IMR-90 (cell line): ENCODE results near the gene OR6N2. TPM values are rescaled to one million over a fixed set of nuclear protein-coding genes. Genes with fewer than 3 reads are reported as not detected.

Experiments
- ATAC-seq: fragments of 200-7000 bp; cut with Tn5 transposase; 2 replicates; pipeline ENCODE4 v1.9.1; 2020; ENCODE audit warnings: low read depth, mild to moderate bottlenecking, moderate library complexity
- BruUV-seq: library from RNA; stranded (reverse); fragments of 400-500 nt; replicated peaks from 2 replicates; lab custom pipeline; 2021; lab: Mats Ljungman, UMichigan
- CTCF ChIA-PET: fragments of 300-600 bp; formaldehyde crosslinking; extraction: SDS; loops from one replicate; lab custom pipeline; 2021; ENCODE audit warnings: antibody characterized with exemption; lab: Yijun Ruan, JAX
- POLR2A ChIA-PET: fragments of 300-600 bp; sonication (Branson Sonifier 250); formaldehyde crosslinking; loops from one replicate; lab custom pipeline; 2022; ENCODE audit warnings: antibody characterized with exemption; ENCODE audit not compliant: unreplicated experiment; lab: Charles Lee
- DNase-seq: peaks from one replicate; pipeline ENCODE4 v3.0.0; 2013
- H2AFZ ChIP-seq: replicated peaks from 2 replicates; pipeline ENCODE3; 2013; ENCODE audit warnings: low read length, mild to moderate bottlenecking; ENCODE audit not compliant: poor library complexity
- H2AK5ac ChIP-seq: 2 replicates; pipeline ENCODE4 v1.6.1; 2013; ENCODE audit warnings: low read depth, low read length, inconsistent platforms
- H2AK9ac ChIP-seq: replicated peaks from 2 replicates; pipeline ENCODE3; 2013; ENCODE audit warnings: mild to moderate bottlenecking, low read depth, low read length, moderate library complexity; ENCODE audit not compliant: poor library complexity
- H2BK120ac ChIP-seq: 2 replicates; pipeline ENCODE4 v1.6.1; 2013; ENCODE audit warnings: low read depth, low read length, inconsistent platforms
- H2BK15ac ChIP-seq: 3 replicates; pipeline ENCODE4 v1.6.1; 2013; ENCODE audit warnings: low read depth, low read length, inconsistent platforms
- H2BK20ac ChIP-seq: 2 replicates; pipeline ENCODE4 v1.6.1; 2013; ENCODE audit warnings: low read depth, mild to moderate bottlenecking, inconsistent platforms, low read length, moderate library complexity
- H2BK5ac ChIP-seq: 2 replicates; pipeline ENCODE4 v1.6.1; 2013; ENCODE audit warnings: mild to moderate bottlenecking, low read depth, low read length, inconsistent platforms; ENCODE audit not compliant: poor library complexity, severe bottlenecking
- H3K14ac ChIP-seq: replicated peaks from 2 replicates; pipeline ENCODE4 v1.6.1; 2013; ENCODE audit warnings: low read depth, low read length, inconsistent platforms
- H3K18ac ChIP-seq: 2 replicates; pipeline ENCODE4 v1.6.1; 2013; ENCODE audit warnings: low read depth, low read length, control low read depth
- H3K23ac ChIP-seq: 2 replicates; pipeline ENCODE4 v1.6.1; 2013; ENCODE audit warnings: low read depth, low read length, inconsistent platforms
- H3K27ac ChIP-seq: 2 replicates; pipeline ENCODE4 v1.5.1; 2013; ENCODE audit warnings: mild to moderate bottlenecking, control low read depth, low read length; ENCODE audit not compliant: insufficient read depth
- H3K27me3 ChIP-seq: 2 replicates; pipeline ENCODE4 v1.6.1; 2013; ENCODE audit warnings: low read length; ENCODE audit not compliant: control insufficient read depth, insufficient read depth
- H3K36me3 ChIP-seq: 2 replicates; pipeline ENCODE4 v1.6.1; 2013; ENCODE audit warnings: low read length, mixed read lengths; ENCODE audit not compliant: control insufficient read depth, insufficient read depth
- H3K4ac ChIP-seq: 2 replicates; pipeline ENCODE4 v1.6.1; 2013; ENCODE audit warnings: low read depth, low read length, inconsistent platforms
- H3K4me1 ChIP-seq: 2 replicates; pipeline ENCODE4 v1.6.1; 2013; ENCODE audit warnings: low read length, mixed read lengths; ENCODE audit not compliant: control insufficient read depth, insufficient read depth
- H3K4me2 ChIP-seq: 2 replicates; pipeline ENCODE4 v1.6.1; 2013; ENCODE audit warnings: low read depth, mild to moderate bottlenecking, control low read depth, low read length, moderate library complexity
- H3K4me3 ChIP-seq: 2 replicates; pipeline ENCODE4 v1.5.1; 2013; ENCODE audit warnings: low read depth, mild to moderate bottlenecking, control low read depth, low read length, moderate library complexity; ENCODE audit not compliant: insufficient read depth
- H3K56ac ChIP-seq: 2 replicates; pipeline ENCODE4 v1.6.1; 2013; ENCODE audit warnings: low read length, inconsistent platforms; ENCODE audit not compliant: insufficient read depth; ENCODE audit errors: extremely low read depth
- H3K79me1 ChIP-seq, 2 experiments: 2 replicates each; pipeline ENCODE4 v1.6.1; 2013; ENCODE audit warnings: low read length in 2 of 2, inconsistent platforms in 1 of 2, low read depth in 1 of 2
- H3K9ac ChIP-seq: 2 replicates; pipeline ENCODE4 v1.6.1; 2013; ENCODE audit warnings: low read depth, low read length, control low read depth
- H3K9me1 ChIP-seq: 2 replicates; pipeline ENCODE4 v1.6.1; 2013; ENCODE audit warnings: low read length, inconsistent platforms; ENCODE audit not compliant: insufficient read depth
- H3K9me3 ChIP-seq: 2 replicates; pipeline ENCODE4 v1.6.1; 2013; ENCODE audit warnings: low read length; ENCODE audit not compliant: control insufficient read depth, insufficient read depth
- H4K20me1 ChIP-seq: 2 replicates; pipeline ENCODE4 v1.6.1; 2013; ENCODE audit warnings: low read length, inconsistent platforms; ENCODE audit not compliant: insufficient read depth
- H4K5ac ChIP-seq: 2 replicates; pipeline ENCODE4 v1.6.1; 2013; ENCODE audit warnings: mild to moderate bottlenecking, low read depth, low read length, control low read depth
- H4K8ac ChIP-seq, 2 experiments: 2 replicates each; pipeline ENCODE4 v1.6.1; 2013; ENCODE audit warnings: low read depth in 2 of 2, low read length in 2 of 2, control low read depth in 1 of 2, inconsistent platforms in 1 of 2
- H4K91ac ChIP-seq: 2 replicates; pipeline ENCODE4 v1.6.1; 2013; ENCODE audit warnings: low read depth, low read length, inconsistent platforms; ENCODE audit not compliant: insufficient read depth
- BHLHE40 ChIP-seq: fragments of 150-350 bp; IDR thresholded peaks from 2 replicates; pipeline ENCODE4 v1.6.1; 2016; ENCODE audit warnings: mild to moderate bottlenecking, low read depth, low read length
- CHD1 ChIP-seq: IDR thresholded peaks from 2 replicates; pipeline ENCODE4 v1.6.1; 2012; ENCODE audit warnings: low read depth, low read length, improper control_type of control experiment
- FOS ChIP-seq: fragments of 150-350 bp; IDR thresholded peaks from 2 replicates; pipeline ENCODE4 v1.6.1; 2016; ENCODE audit warnings: low read depth, low read length
- MXI1 ChIP-seq: IDR thresholded peaks from 2 replicates; pipeline ENCODE4 v1.6.1; 2012; ENCODE audit warnings: low read depth, mild to moderate bottlenecking, low read length, moderate library complexity, borderline replicate concordance
- NFE2L2 ChIP-seq: fragments of 150-350 bp; IDR thresholded peaks from 2 replicates; pipeline ENCODE4 v1.6.1; 2016; ENCODE audit warnings: low read depth, mild to moderate bottlenecking, low read length
- RCOR1 ChIP-seq: IDR thresholded peaks from 2 replicates; pipeline ENCODE4 v1.6.1; 2012; ENCODE audit warnings: mild to moderate bottlenecking, low read length, improper control_type of control experiment; ENCODE audit not compliant: insufficient replicate concordance
- RFX5 ChIP-seq: IDR thresholded peaks from 2 replicates; pipeline ENCODE4 v1.8.0; 2012; ENCODE audit warnings: low read depth, mild to moderate bottlenecking, low read length, moderate library complexity
- SMC3 ChIP-seq: fragments of 150-350 bp; IDR thresholded peaks from 2 replicates; pipeline ENCODE4 v1.6.1; 2016; ENCODE audit warnings: low read depth, mild to moderate bottlenecking, antibody characterized with exemption, low read length, moderate library complexity
- WGBS, 2 experiments: methylation state at CpG; one replicate each; pipeline versions ENCODE4 v1.1.5 to v1.1.7; 2013; ENCODE audit warnings: missing lambda C conversion rate in 2 of 2; ENCODE audit not compliant: insufficient read length in 1 of 2; ENCODE audit errors: extremely low coverage in 2 of 2; 5-methylcytosine and 5-hydroxymethylcytosine counted together
- dilution Hi-C: fragments of 300-500 bp; cut with HindIII; formaldehyde crosslinking; loops from one replicate; pipeline ENCODE4 v1.14.3; 2018; ENCODE audit warnings: low sequenced_read_pairs; ENCODE audit not compliant: unreplicated experiment
- in situ Hi-C: fragments of 300-500 bp; cut with MboI; formaldehyde crosslinking; loops from 3 replicates; pipeline ENCODE4 v1.14.3; 2019; ENCODE audit warnings: low sequenced_read_pairs, inconsistent platforms, mixed read lengths
- intact Hi-C: fragments of 100-400 bp; cut with micrococcal nuclease; formaldehyde crosslinking; loops from 2 replicates; pipeline ENCODE4 v1.10.0; 2022
- polyA plus RNA-seq, 3 experiments: library from polyadenylated mRNA; depleted of rRNA; stranded (reverse); fragments of >200 nt; gene quantifications; 2 replicates each; pipeline ENCODE4 v1.2.3, GENCODE V29; 2012; ENCODE audit warnings: low replicate concordance in 1 of 3
- total RNA-seq: library from RNA; depleted of rRNA; stranded (reverse); fragments of >200 nt; gene quantifications from 2 replicates; pipeline ENCODE4 v1.2.3, GENCODE V29; 2012
- TF ChIP-seq, protein P1 (sequence below): fragments of 150-350 bp; IDR thresholded peaks from 2 replicates; pipeline ENCODE4 v1.6.1; 2017; ENCODE audit warnings: mild to moderate bottlenecking, antibody characterized with exemption, low read length, low read depth
- TF ChIP-seq, protein P2 (sequence below): fragments of 150-350 bp; IDR thresholded peaks from 2 replicates; pipeline ENCODE4 v1.6.1; 2016; ENCODE audit warnings: low read depth, mild to moderate bottlenecking, low read length, moderate library complexity, borderline replicate concordance

The OR6N2 gene
- total and polyA plus RNA-seq, 2 of the 4 experiments (the other 2 are of a cell fraction) = not detected

DNA sequence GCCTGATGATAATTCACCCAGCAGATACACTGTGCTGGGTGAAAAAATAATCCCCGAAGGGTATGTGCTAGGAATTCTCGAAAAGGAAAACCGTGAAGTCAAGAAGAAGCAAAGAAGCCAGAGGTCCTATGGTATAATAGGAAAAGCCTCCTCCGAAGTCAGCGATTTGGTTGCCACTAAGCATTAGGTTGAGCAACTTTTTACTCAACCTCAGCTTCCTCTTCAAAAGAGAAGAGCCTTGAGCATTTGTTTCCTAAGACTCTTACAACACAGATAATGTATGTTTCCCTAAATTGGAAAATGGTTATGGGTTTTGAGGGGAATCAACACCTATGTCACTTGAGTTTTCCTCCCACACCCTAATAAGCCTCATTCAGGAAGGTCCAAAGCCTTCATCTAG is 28.9 kb upstream of the OR6N2 start:
- H3K9me1 ChIP-seq = no peaks in the 10 kb centered on the region; the same call in 1 of the 2 replicates
- H4K8ac ChIP-seq = no peak overlapping the region
- in situ Hi-C loops = no loop called here
- H3K4me3 ChIP-seq = no peak overlapping the region
- no peaks in the 10 kb centered on the region; the same call in 1 of the 2 replicates for H3K9me3 ChIP-seq
- H2AFZ ChIP-seq = no peak overlapping the region
- no CpG with 5 or more reads among the region's 5 CpGs for WGBS, 2 experiments
- no peak overlapping the region for H3K27ac ChIP-seq
- H4K91ac ChIP-seq = no peak overlapping the region
- DNase-seq = no peak
- no peak overlapping the region for H3K14ac ChIP-seq
- dilution Hi-C loops = no loop called here
- no peaks in the 10 kb centered on the region for H3K27me3 ChIP-seq
- no peaks in the 10 kb centered on the region for H3K4me1 ChIP-seq
- H3K56ac ChIP-seq = no peak overlapping the region
- no peaks in the 10 kb centered on the region for H3K36me3 ChIP-seq
- H2BK120ac ChIP-seq = no peak overlapping the region
- no peak overlapping the region for H2BK5ac ChIP-seq
- no peak overlapping the region for H3K4me2 ChIP-seq
- H3K4ac ChIP-seq = no peak overlapping the region
- H2BK20ac ChIP-seq = no peak overlapping the region
- POLR2A ChIA-PET = no interaction called here
- H2AK5ac ChIP-seq = no peak overlapping the region
- CTCF ChIA-PET = no interaction called here
- TF ChIP-seq, protein P1, sequence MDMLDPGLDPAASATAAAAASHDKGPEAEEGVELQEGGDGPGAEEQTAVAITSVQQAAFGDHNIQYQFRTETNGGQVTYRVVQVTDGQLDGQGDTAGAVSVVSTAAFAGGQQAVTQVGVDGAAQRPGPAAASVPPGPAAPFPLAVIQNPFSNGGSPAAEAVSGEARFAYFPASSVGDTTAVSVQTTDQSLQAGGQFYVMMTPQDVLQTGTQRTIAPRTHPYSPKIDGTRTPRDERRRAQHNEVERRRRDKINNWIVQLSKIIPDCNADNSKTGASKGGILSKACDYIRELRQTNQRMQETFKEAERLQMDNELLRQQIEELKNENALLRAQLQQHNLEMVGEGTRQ = no peak
- TF ChIP-seq, protein P2, sequence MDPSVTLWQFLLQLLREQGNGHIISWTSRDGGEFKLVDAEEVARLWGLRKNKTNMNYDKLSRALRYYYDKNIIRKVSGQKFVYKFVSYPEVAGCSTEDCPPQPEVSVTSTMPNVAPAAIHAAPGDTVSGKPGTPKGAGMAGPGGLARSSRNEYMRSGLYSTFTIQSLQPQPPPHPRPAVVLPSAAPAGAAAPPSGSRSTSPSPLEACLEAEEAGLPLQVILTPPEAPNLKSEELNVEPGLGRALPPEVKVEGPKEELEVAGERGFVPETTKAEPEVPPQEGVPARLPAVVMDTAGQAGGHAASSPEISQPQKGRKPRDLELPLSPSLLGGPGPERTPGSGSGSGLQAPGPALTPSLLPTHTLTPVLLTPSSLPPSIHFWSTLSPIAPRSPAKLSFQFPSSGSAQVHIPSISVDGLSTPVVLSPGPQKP = no peak
- no peak for TF ChIP-seq MXI1
- no peak for TF ChIP-seq BHLHE40
- TF ChIP-seq FOS = no peak
- no peak for TF ChIP-seq RFX5
- no peak for TF ChIP-seq SMC3
- TF ChIP-seq RCOR1 = no peak
- TF ChIP-seq NFE2L2 = no peak
- TF ChIP-seq CHD1 = no peak
- H2AK9ac ChIP-seq = no peak overlapping the region
- no peaks in the 10 kb centered on the region for H3K79me1 ChIP-seq
- no peak overlapping the region for H3K18ac ChIP-seq
- H4K20me1 ChIP-seq = no peaks in the 10 kb centered on the region
- BruUV-seq = no TSS peak
- intact Hi-C loops = no loop called here
- no peak for ATAC-seq
- no peak overlapping the region for H3K23ac ChIP-seq
- no peak overlapping the region for H3K9ac ChIP-seq
- no peak overlapping the region for H2BK15ac ChIP-seq
- no peak overlapping the region for H4K5ac ChIP-seq
